Astrocyte (in vitro differentiated cells and primary cell): ENCODE measurements around the gene ZP1. TPM values are rescaled to one million over a fixed set of nuclear protein-coding genes. Genes with fewer than 3 reads are reported as not detected.
A peak's percentile ranks its signal among the peaks of the same experiment; 100 is the strongest.

Experiments
- DNase-seq: peaks from one replicate; pipeline ENCODE4 v3.0.0-alpha.2; 2010; ENCODE audit warnings: low read depth
- FAIRE-seq: peaks from 2 replicates; lab custom pipeline; 2011; peaks lifted over from hg19 to GRCh38; lab: Jason Lieb, UNC
- H2AFZ ChIP-seq: 2 replicates; pipeline ENCODE4 v1.6.0; 2012; ENCODE audit warnings: low read depth, low read length, inconsistent platforms
- H3K27ac ChIP-seq: 2 replicates; pipeline ENCODE4 v1.5.1; 2011; ENCODE audit warnings: low read depth, low read length, inconsistent platforms
- H3K27me3 ChIP-seq: 2 replicates; pipeline ENCODE4 v1.6.0; 2011; ENCODE audit warnings: low read length, inconsistent platforms; ENCODE audit not compliant: insufficient read depth
- H3K36me3 ChIP-seq: 2 replicates; pipeline ENCODE4 v1.5.1; 2011; ENCODE audit warnings: low read length, inconsistent platforms; ENCODE audit not compliant: insufficient read depth
- H3K4me1 ChIP-seq: 2 replicates; pipeline ENCODE4 v1.5.1; 2011; ENCODE audit warnings: low read length, inconsistent platforms; ENCODE audit not compliant: insufficient read depth
- H3K4me2 ChIP-seq: 2 replicates; pipeline ENCODE4 v1.6.0; 2012; ENCODE audit warnings: low read length, inconsistent platforms
- H3K4me3 ChIP-seq: 2 replicates; pipeline ENCODE4 v1.5.1; 2011; ENCODE audit warnings: low read depth, mild to moderate bottlenecking, low read length, inconsistent platforms; ENCODE audit not compliant: insufficient read depth
- H3K79me2 ChIP-seq: 2 replicates; pipeline ENCODE4 v1.6.0; 2012; ENCODE audit warnings: mild to moderate bottlenecking, low read length, inconsistent platforms; ENCODE audit not compliant: insufficient read depth
- H3K9ac ChIP-seq: 2 replicates; pipeline ENCODE4 v1.6.0; 2012; ENCODE audit warnings: mild to moderate bottlenecking, low read length, inconsistent platforms
- H3K9me3 ChIP-seq: 2 replicates; pipeline ENCODE4 v1.5.1; 2012; ENCODE audit warnings: low read depth, mild to moderate bottlenecking, low read length, inconsistent platforms; ENCODE audit not compliant: insufficient read depth
- H4K20me1 ChIP-seq: 2 replicates; pipeline ENCODE4 v1.6.0; 2012; ENCODE audit warnings: low read length, inconsistent platforms; ENCODE audit not compliant: insufficient read depth
- H3K27ac Mint-ChIP-seq: one replicate; pipeline ENCODE4 v1.8.0; 2021; ENCODE audit warnings: mild to moderate bottlenecking, mixed read lengths; ENCODE audit not compliant: unreplicated experiment
- H3K27me3 Mint-ChIP-seq: one replicate; pipeline ENCODE4 v1.8.0; 2021; ENCODE audit warnings: low read depth, mixed read lengths; ENCODE audit not compliant: unreplicated experiment
- H3K36me3 Mint-ChIP-seq: one replicate; pipeline ENCODE4 v1.8.0; 2021; ENCODE audit warnings: low read depth, mixed read lengths; ENCODE audit not compliant: unreplicated experiment
- H3K4me1 Mint-ChIP-seq: one replicate; pipeline ENCODE4 v1.8.0; 2021; ENCODE audit warnings: low read depth, mixed read lengths; ENCODE audit not compliant: unreplicated experiment
- H3K4me3 Mint-ChIP-seq: one replicate; pipeline ENCODE4 v1.8.0; 2021; ENCODE audit warnings: mild to moderate bottlenecking, moderate library complexity, mixed read lengths; ENCODE audit not compliant: unreplicated experiment
- H3K9me3 Mint-ChIP-seq: one replicate; pipeline ENCODE4 v1.8.0; 2021; ENCODE audit warnings: mild to moderate bottlenecking, mixed read lengths; ENCODE audit not compliant: unreplicated experiment
- EZH2 ChIP-seq: IDR thresholded peaks from 2 replicates; pipeline ENCODE4 v1.6.1; 2012; ENCODE audit warnings: mild to moderate bottlenecking, low read length, inconsistent platforms; ENCODE audit not compliant: insufficient read depth
- total RNA-seq: library from RNA; stranded (reverse); gene quantifications from 2 replicates; pipeline ENCODE4 v1.2.1, GENCODE V29; 2021
- TF ChIP-seq, protein P1 (sequence below): IDR thresholded peaks from 2 replicates; pipeline ENCODE4 v1.5.1; 2011; ENCODE audit warnings: low read depth, mild to moderate bottlenecking, inconsistent platforms, low read length, moderate library complexity; ENCODE audit not compliant: insufficient read depth

Gene ZP1
- total RNA-seq, 1 donor from 2014 or later = not detected

DNA sequence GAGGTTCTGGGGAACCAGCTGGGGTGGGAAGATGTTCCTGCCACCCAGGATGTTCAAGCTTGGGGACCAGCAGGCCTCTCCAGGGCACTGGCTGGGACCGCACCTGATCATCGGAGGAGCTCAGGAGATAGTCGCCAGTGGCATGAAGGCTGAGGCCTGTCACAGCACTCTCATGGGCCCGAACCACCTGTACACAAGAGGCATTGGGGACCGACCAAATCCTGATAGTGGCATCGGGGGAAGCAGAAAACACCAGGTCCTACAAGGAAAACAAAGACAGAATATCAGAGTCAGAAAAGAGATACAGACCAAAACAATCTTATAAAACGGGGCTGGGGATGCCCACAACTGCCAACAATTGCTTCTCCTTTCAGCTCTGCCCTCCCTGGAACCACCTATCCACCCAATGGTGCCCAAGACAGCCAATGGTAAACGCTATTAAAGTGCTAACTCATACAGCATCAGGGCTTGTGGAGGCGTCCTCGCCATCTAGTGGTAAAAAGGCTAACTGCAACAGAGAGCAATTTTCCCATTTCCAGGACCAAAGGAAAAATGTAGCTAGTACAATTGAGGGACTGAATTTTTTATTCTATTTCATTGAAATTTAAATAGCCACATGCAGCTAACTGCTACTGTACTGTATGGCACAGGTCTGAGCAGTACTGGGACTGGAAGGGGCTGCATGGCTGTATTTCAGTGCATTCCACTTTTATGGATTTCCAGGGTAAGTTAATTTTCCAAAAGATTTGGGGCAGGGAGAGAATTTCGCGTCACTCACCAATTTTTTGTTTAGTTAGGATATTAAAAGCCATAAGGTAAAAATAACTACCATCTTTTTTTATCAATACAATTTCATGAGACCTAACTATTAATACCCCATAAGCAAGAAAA is 31.9 kb downstream of the ZP1 start:
- no peak for TF ChIP-seq EZH2
- TF ChIP-seq, protein P1, sequence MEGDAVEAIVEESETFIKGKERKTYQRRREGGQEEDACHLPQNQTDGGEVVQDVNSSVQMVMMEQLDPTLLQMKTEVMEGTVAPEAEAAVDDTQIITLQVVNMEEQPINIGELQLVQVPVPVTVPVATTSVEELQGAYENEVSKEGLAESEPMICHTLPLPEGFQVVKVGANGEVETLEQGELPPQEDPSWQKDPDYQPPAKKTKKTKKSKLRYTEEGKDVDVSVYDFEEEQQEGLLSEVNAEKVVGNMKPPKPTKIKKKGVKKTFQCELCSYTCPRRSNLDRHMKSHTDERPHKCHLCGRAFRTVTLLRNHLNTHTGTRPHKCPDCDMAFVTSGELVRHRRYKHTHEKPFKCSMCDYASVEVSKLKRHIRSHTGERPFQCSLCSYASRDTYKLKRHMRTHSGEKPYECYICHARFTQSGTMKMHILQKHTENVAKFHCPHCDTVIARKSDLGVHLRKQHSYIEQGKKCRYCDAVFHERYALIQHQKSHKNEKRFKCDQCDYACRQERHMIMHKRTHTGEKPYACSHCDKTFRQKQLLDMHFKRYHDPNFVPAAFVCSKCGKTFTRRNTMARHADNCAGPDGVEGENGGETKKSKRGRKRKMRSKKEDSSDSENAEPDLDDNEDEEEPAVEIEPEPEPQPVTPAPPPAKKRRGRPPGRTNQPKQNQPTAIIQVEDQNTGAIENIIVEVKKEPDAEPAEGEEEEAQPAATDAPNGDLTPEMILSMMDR = peak; percentile 99
- Histone ChIP-seq H3K79me2 (peaks cover 18% of the 10 kb centered on the region), H3K27me3 (no peaks in the 10 kb centered on the region), H2AFZ (no peak overlapping the region), H3K4me2 (no peak overlapping the region), H3K36me3 (peaks cover 60% of the 10 kb centered on the region), H3K4me1 (no peaks in the 10 kb centered on the region), H4K20me1 (peaks cover 64% of the 10 kb centered on the region), H3K27ac (peak overlapping the region; percentile 4), H3K9me3 (no peaks in the 10 kb centered on the region), H3K4me3 (no peak overlapping the region), H3K9ac (no peak overlapping the region)
- H3K4me3 Mint-ChIP-seq = no peak overlapping the region
- FAIRE-seq (no peak), DNase-seq (peak; percentile 22)
- no peak overlapping the region for H3K27ac Mint-ChIP-seq
- no peaks in the 10 kb centered on the region for H3K9me3 Mint-ChIP-seq
- no peaks in the 10 kb centered on the region for H3K27me3 Mint-ChIP-seq
- H3K4me1 Mint-ChIP-seq = peaks cover 3% of the 10 kb centered on the region
- H3K36me3 Mint-ChIP-seq = peaks cover 13% of the 10 kb centered on the region

DNA sequence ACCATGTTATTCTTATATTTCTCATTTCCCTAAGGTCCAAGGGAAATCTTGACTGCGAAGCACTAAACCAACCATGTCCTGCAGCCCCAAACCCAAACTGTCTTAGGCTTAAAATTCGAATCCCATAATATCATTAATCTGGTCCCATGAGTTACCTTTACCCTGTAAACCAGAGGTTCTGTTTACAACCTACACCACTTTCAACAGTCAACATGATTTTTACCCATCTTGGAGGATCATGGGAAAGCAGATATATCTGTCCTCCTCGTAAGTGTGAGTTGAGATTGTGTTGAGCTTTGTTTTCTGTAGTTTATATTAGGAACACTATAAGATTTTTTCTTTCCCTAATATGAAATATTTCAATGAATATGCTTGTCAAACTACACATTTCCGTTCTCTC is 32.6 kb downstream of the ZP1 start:
- H3K4me2 ChIP-seq = no peak overlapping the region
- peaks cover 25% of the 10 kb centered on the region for H3K79me2 ChIP-seq
- TF ChIP-seq, protein P1 = no peak
- TF ChIP-seq EZH2 = no peak
- Mint-ChIP-seq H3K4me3 (no peak overlapping the region), H3K27me3 (no peaks in the 10 kb centered on the region), H3K27ac (no peak overlapping the region), H3K9me3 (no peaks in the 10 kb centered on the region), H3K36me3 (peaks cover 11% of the 10 kb centered on the region), H3K4me1 (peaks cover 7% of the 10 kb centered on the region)
- peaks cover 1% of the 10 kb centered on the region for H3K4me1 ChIP-seq
- no peak overlapping the region for H3K9ac ChIP-seq
- FAIRE-seq = no peak
- no peak overlapping the region for H3K4me3 ChIP-seq
- no peaks in the 10 kb centered on the region for H3K9me3 ChIP-seq
- no peak overlapping the region for H3K27ac ChIP-seq
- peaks cover 68% of the 10 kb centered on the region for H4K20me1 ChIP-seq
- H3K36me3 ChIP-seq = peaks cover 59% of the 10 kb centered on the region
- no peaks in the 10 kb centered on the region for H3K27me3 ChIP-seq
- no peak overlapping the region for H2AFZ ChIP-seq
- DNase-seq = no peak
